Neutrophil (primary cell): ENCODE results near the gene NELFA.

Experiments used
- H3K27ac ChIP-seq: fragments of 200-600 bp; sonication (generic); 2 replicates; pipeline ENCODE4 v1.5.1; 2016; ENCODE audit warnings: mild to moderate bottlenecking, moderate library complexity
- H3K27me3 ChIP-seq: fragments of 200-600 bp; sonication (generic); 2 replicates; pipeline ENCODE4 v1.6.0; 2016; ENCODE audit warnings: mild to moderate bottlenecking
- H3K36me3 ChIP-seq: fragments of 200-600 bp; sonication (generic); 2 replicates; pipeline ENCODE4 v1.5.1; 2017
- H3K4me1 ChIP-seq, 2 experiments: fragments of 200-600 bp in 1 of 2; sonication (generic) in 1 of 2; 1 replicate in 1 of 2; 2 replicates in 1 of 2; pipeline versions ENCODE4 v1.5.1 to v1.6.1; 2013 to 2016; ENCODE audit warnings: low read depth in 1 of 2, low read length in 1 of 2, mild to moderate bottlenecking in 1 of 2, moderate library complexity in 1 of 2; ENCODE audit not compliant: control insufficient read depth in 1 of 2, insufficient read depth in 1 of 2
- H3K4me3 ChIP-seq, 2 experiments: fragments of 200-600 bp in 1 of 2; sonication (generic) in 1 of 2; 1 replicate in 1 of 2; 2 replicates in 1 of 2; pipeline ENCODE4 v1.5.1; 2013 to 2016; ENCODE audit warnings: low read depth in 1 of 2, low read length in 1 of 2, mild to moderate bottlenecking in 1 of 2, moderate library complexity in 1 of 2
- H3K9me3 ChIP-seq: fragments of 200-600 bp; sonication (generic); 2 replicates; pipeline ENCODE4 v1.5.1; 2016
- TF ChIP-seq, protein P1 (sequence below): fragments of 200-600 bp; sonication (generic); IDR thresholded peaks from 2 replicates; pipeline ENCODE4 v1.5.1; 2016; ENCODE audit warnings: antibody characterized with exemption

The NELFA gene

GRCh38 chr4:2011583-2011982, 2.8 kb upstream of the NELFA start:
- no peaks in the 10 kb centered on the region for H3K9me3 ChIP-seq
- peaks cover 39 to 49% of the 10 kb centered on the region in 2 experiments for H3K4me1 ChIP-seq
- peaks cover 27% of the 10 kb centered on the region for H3K27me3 ChIP-seq
- no peaks in the 10 kb centered on the region for H3K36me3 ChIP-seq
- H3K27ac ChIP-seq, result no peak overlapping the region
- TF ChIP-seq, protein P1, sequence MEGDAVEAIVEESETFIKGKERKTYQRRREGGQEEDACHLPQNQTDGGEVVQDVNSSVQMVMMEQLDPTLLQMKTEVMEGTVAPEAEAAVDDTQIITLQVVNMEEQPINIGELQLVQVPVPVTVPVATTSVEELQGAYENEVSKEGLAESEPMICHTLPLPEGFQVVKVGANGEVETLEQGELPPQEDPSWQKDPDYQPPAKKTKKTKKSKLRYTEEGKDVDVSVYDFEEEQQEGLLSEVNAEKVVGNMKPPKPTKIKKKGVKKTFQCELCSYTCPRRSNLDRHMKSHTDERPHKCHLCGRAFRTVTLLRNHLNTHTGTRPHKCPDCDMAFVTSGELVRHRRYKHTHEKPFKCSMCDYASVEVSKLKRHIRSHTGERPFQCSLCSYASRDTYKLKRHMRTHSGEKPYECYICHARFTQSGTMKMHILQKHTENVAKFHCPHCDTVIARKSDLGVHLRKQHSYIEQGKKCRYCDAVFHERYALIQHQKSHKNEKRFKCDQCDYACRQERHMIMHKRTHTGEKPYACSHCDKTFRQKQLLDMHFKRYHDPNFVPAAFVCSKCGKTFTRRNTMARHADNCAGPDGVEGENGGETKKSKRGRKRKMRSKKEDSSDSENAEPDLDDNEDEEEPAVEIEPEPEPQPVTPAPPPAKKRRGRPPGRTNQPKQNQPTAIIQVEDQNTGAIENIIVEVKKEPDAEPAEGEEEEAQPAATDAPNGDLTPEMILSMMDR, result no peak
- peak overlapping the region in 1 of 2 experiments; percentile 19 for H3K4me3 ChIP-seq

DNA sequence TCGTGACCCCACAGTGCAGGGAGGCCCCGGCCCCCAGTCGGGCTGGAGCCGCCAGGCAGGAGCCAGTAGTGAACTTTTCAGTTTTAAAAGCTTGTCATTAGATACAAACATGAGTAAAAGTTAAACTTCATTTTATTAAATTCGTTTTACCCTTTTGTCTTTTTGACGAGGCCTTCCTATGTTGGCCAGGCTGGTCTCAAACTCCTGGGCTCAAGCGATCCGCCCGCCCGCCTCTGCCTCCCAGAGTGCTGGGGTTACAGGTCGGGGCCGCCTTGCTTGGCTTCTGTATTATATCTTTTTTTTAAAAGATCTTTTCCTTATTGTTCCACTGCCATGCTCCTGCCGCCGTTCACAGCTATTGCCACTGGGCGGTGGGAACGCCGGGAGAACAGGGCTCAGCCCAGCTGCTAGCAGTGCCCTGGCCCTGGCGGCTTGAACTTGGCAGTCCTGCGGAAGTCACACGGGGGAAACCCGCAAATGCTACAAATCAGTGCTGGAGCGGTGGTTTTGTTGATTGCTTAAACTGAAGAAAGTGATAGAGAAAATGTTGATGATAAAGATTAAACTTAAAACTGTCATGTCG, 968 bp upstream of the NELFA start:
- Histone ChIP-seq H3K36me3 (peaks cover 3% of the 10 kb centered on the region), H3K9me3 (no peaks in the 10 kb centered on the region), H3K27me3 (peaks cover 13% of the 10 kb centered on the region), H3K4me3 (peak overlapping the region; percentile 84 to 100), H3K4me1 (peaks cover 39 to 49% of the 10 kb centered on the region in 2 experiments), H3K27ac (peak overlapping the region; percentile 95)
- TF ChIP-seq, protein P1, result no peak

DNA sequence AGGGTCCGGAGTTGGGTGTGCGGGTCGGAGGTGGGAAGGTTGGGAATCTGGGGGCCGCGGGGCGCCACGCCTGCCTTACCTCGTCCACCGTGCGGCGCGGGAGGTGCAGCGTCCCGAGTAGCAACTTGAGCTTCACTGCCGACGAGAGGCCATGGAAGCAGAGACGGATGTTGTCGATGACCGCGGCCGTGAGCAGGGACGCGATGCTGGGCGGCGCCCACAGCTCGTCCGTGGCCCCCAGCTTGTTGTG, 178 bp downstream of the NELFA start:
- Histone ChIP-seq H3K36me3 (peaks cover 3% of the 10 kb centered on the region), H3K27me3 (peaks cover 1% of the 10 kb centered on the region), H3K27ac (peak overlapping the region; percentile 95), H3K4me1 (peaks cover 39 to 49% of the 10 kb centered on the region in 2 experiments), H3K4me3 (peak overlapping the region; percentile 84 to 100), H3K9me3 (no peaks in the 10 kb centered on the region)
- TF ChIP-seq, protein P1, result no peak

DNA sequence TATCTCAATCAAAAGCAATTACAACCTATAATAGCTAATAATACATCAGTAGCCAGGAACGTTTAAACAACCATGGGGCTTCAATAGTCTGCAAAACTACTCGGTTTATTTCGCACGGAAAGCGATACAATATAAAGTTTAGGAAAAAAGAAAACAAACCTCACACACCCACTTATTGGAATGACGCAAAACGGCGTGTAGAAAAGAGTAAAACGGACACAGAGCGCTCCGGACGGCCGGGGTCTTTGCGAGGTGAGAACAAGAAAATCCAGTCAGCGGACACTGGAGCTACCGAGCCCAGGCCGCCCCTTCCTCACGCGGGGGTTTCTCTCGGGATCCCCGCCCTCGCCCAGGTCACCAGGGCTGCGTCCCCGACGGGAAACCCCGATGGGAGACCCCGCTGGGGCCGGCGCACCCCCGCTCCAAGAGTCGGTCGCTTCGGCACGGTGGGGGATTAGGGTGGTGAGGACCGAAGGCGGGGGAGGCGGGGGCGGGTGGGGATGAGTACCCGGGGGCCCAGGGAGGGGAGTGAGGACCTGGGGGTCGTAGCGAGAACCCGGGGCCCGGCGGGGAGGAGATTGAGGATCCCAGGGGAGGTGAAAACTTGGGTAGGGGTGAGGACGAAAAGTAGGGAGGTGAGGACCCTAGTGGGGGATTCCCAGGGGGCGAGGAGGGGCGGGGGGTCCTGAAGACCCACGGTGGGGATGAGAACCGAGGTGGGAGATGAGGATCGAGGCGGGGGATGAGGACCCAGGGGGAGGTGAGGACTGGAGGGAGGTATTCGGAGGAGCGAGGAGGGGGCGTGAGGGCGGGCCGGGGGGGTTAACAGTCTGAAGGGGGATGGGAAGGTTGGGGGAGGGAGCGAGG, 737 bp downstream of the NELFA start:
- Histone ChIP-seq H3K4me1 (peaks cover 39 to 49% of the 10 kb centered on the region in 2 experiments), H3K27me3 (no peaks in the 10 kb centered on the region), H3K36me3 (peaks cover 3% of the 10 kb centered on the region), H3K9me3 (no peaks in the 10 kb centered on the region), H3K4me3 (peak overlapping the region; percentile 84 to 100), H3K27ac (peak overlapping the region; percentile 95)
- TF ChIP-seq, protein P1, result no peak

DNA sequence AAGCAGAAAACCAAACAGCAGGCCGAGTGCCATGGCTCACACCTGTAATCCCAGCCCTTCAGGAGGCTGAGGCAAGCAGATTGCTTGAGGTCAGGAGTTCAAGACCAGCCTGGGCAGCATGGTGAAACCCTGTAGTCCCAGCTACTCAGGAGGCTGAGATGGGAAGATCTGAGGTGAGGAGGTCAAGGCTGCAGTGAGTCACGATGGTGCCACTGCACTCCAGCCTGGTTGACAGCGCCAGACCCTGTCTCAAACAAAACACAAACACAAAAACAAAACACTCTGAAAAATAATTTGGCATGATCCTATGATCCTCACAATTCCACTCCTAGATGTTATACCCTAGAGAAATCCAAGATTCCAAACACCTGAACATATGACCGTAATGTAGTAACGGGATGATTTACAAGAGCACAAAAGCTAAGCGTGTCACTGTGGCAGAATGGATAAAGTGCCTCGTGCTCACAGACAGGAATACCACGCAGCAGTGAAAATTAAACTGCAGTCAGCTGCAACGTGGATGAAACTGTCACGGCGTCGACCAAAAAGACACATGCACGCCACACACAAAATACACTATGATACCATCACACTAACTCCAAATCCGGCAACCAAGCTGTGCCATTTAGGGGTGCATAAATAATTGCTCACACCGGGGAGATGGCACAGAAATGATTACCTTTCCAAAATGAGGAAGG, 1.7 kb downstream of the NELFA start:
- Histone ChIP-seq H3K27ac (no peak overlapping the region), H3K4me1 (peaks cover 34 to 43% of the 10 kb centered on the region in 2 experiments), H3K4me3 (no peak overlapping the region), H3K36me3 (peaks cover 3% of the 10 kb centered on the region), H3K9me3 (no peaks in the 10 kb centered on the region), H3K27me3 (no peaks in the 10 kb centered on the region)
- TF ChIP-seq, protein P1, result no peak
